Bronchial epithelial cell (primary cell): ENCODE results near the gene DMKN. TPM values are rescaled to one million over a fixed set of nuclear protein-coding genes. Genes with fewer than 3 reads are reported as not detected.

Experiments used
- DNase-seq: peaks from one replicate; pipeline ENCODE4 v3.0.0-alpha.2; 2010; ENCODE audit warnings: low read depth
- FAIRE-seq: peaks from 2 replicates; lab custom pipeline; 2011; peaks lifted over from hg19 to GRCh38; lab: Jason Lieb, UNC
- H3K27me3 ChIP-seq: 2 replicates; pipeline ENCODE4 v1.5.1; 2011; ENCODE audit warnings: low read length; ENCODE audit not compliant: control insufficient read depth, insufficient read depth
- H3K36me3 ChIP-seq: 2 replicates; pipeline ENCODE4 v1.5.1; 2011; ENCODE audit warnings: low read length; ENCODE audit not compliant: control insufficient read depth, insufficient read depth
- H3K4me3 ChIP-seq: 2 replicates; pipeline ENCODE4 v1.5.1; 2011; ENCODE audit warnings: mild to moderate bottlenecking, low read depth, low read length, control low read depth
- total RNA-seq: library from RNA; depleted of rRNA; stranded (reverse); fragments of >200 nt; gene quantifications from 2 replicates; pipeline ENCODE4 v1.2.1, GENCODE V29; 2014
- TF ChIP-seq, protein P1 (sequence below): IDR thresholded peaks from 2 replicates; pipeline ENCODE4 v1.5.1; 2011; ENCODE audit warnings: mild to moderate bottlenecking, moderate library complexity, low read length, control low read depth, inconsistent platforms; ENCODE audit not compliant: insufficient read depth, severe bottlenecking

The DMKN gene
- total RNA-seq, 1 donor from 2014 or later = 97.4 TPM

DNA sequence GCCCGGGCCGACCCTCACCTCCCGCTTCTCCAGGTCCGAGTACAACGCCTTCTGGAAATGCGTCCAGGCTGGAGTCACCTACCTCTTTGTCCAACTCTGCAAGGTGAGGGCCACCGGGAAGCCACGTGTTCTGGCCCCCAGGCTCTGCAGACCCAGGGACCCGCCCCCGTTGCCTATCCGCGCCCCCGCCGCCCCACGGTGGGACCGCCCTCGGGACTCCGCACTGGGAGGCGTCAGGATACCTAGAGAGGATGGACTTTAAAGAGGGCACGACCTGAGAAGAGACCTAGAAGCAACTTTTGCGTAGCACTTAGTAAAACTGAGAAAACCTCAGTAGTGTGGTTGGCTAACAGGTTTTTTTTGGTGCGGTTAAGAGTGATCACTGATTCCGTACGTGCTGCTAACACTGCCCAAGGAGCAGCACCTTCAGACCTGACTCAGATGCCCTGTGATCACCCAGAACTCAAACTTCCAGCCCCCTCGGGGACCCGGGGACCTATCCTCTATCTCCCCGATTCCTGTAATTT, 32.5 kb upstream of the DMKN start:
- TF ChIP-seq, protein P1, sequence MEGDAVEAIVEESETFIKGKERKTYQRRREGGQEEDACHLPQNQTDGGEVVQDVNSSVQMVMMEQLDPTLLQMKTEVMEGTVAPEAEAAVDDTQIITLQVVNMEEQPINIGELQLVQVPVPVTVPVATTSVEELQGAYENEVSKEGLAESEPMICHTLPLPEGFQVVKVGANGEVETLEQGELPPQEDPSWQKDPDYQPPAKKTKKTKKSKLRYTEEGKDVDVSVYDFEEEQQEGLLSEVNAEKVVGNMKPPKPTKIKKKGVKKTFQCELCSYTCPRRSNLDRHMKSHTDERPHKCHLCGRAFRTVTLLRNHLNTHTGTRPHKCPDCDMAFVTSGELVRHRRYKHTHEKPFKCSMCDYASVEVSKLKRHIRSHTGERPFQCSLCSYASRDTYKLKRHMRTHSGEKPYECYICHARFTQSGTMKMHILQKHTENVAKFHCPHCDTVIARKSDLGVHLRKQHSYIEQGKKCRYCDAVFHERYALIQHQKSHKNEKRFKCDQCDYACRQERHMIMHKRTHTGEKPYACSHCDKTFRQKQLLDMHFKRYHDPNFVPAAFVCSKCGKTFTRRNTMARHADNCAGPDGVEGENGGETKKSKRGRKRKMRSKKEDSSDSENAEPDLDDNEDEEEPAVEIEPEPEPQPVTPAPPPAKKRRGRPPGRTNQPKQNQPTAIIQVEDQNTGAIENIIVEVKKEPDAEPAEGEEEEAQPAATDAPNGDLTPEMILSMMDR = no peak
- Histone ChIP-seq H3K27me3 (no peaks in the 10 kb centered on the region), H3K4me3 (peak overlapping the region; percentile 72), H3K36me3 (peaks cover 6% of the 10 kb centered on the region)
- DNase-seq (no peak), FAIRE-seq (no peak)

DNA sequence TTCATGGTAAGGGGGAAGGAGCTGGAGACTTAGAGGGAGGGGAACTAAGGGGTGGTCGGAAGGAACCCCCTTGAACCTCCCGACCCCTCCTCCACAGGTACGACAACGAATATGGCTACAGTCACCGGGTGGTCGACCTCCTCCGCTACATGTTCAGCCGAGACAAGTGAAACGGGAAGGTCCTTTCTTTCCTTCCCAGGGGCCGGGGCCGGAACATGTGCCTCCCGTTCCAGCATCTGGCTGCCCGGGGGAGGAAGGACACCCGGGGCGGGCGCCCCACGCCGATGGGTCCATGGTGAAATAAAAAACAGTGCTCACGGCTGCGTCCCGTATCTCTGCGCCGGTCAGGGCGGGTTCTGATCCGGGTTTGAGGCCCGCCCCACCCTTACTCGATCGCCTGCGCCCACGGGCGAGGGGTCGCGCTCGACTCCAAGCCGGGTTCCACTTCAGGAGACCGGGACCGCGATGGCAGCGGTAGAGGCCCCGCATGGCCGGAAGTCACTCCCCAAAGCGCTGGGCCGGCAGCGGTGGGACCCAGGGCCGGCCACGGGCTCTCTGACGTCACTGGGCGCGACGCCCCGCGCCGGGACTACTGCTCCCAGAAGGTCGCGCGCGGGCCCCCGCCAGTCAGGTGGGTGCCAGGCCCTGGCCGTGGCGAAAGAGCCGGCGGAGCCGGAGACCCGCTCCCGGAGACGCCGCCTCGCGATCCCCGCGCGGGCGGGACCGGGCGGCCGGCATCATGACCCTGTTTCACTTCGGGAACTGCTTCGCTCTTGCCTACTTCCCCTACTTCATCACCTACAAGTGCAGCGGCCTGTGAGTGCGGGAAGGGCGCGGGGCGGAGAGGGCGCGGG, 31.8 kb upstream of the DMKN start, which contains the start of gene TMEM147:
Gene TMEM147 (plus strand): TSS at position 626 of the 854 bp plus-strand sequence. CDS start 114 bp downstream, at position 740.
- H3K36me3 ChIP-seq = peaks cover 9% of the 10 kb centered on the region
- DNase-seq = peak; percentile 58
- no peak for FAIRE-seq
- TF ChIP-seq, protein P1 = no peak
- H3K27me3 ChIP-seq = no peaks in the 10 kb centered on the region
- H3K4me3 ChIP-seq = peak within 1 kb of the TSS; percentile 72

DNA sequence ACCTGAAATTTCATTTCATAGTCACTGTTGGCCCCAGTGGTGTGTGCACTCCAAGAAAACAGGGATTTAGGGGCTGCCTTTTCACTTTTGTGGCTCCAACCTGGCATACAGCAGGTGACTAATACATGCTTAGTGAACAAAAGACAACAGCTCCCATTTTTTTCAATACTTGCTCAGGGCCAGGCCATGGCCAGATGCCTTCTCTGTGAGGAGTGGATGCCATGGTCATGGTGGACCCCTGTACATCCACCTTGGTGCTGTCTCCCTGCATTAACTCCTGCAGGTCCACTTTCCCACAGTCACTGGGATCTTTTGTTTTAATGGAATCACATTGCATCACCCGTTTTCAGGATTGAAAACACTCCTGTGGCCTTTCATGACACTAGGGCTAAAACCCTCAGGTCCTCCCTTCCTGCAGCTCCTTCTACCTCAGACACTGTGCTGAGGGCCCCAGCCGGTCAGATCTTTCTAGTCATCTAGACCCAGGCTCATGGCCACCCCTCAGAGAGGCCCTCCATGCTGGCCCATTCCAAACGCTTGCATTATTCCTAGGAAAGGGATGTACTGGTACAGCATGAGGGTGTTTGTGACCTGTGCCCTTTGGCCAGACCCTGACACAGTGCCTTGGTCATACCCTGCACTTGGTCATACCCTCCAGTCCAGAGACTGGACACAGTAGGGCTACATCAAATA, 30.8 kb upstream of the DMKN start:
- DNase-seq (no peak), FAIRE-seq (no peak)
- Histone ChIP-seq H3K27me3 (no peaks in the 10 kb centered on the region), H3K4me3 (peak overlapping the region; percentile 72), H3K36me3 (peaks cover 7% of the 10 kb centered on the region)
- TF ChIP-seq, protein P1 = no peak

DNA sequence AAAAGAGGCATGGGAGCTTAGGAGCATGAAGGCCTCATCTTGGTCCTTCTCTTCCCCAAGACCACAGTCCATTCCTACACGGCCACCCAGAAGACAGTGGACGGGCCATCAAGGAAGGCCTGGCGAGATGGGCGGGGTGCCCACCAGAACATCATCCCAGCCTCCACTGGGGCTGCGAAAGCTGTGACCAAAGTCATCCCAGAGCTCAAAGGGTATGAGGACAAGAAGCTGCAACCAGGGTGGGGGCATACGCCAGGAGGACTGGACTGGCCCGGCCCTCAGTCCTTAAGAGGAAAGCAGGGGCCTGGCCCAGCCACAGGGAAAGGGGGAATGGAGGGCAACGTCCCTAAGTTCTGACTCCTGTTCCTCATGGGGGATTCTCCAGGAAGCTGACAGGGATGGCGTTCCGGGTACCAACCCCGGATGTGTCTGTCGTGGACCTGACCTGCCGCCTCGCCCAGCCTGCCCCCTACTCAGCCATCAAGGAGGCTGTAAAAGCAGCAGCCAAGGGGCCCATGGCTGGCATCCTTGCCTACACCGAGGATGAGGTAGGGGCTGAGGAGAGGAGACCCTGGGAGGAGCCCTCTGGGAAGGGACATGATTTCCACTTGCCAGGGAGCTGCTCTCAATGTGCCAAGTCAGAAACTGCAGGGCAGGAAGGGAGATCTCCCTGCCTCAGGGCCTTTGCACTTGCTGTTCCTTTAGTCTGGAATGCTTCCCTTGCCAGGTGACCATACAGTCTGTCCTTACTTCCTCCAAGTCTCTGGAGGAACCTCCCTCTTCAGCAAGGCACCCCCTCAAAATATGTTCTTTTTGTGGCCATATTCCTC, 30.0 kb upstream of the DMKN start:
- Histone ChIP-seq H3K27me3 (no peaks in the 10 kb centered on the region), H3K4me3 (no peak overlapping the region), H3K36me3 (peaks cover 7% of the 10 kb centered on the region)
- no peak for FAIRE-seq
- no peak for DNase-seq
- TF ChIP-seq, protein P1 = no peak

DNA sequence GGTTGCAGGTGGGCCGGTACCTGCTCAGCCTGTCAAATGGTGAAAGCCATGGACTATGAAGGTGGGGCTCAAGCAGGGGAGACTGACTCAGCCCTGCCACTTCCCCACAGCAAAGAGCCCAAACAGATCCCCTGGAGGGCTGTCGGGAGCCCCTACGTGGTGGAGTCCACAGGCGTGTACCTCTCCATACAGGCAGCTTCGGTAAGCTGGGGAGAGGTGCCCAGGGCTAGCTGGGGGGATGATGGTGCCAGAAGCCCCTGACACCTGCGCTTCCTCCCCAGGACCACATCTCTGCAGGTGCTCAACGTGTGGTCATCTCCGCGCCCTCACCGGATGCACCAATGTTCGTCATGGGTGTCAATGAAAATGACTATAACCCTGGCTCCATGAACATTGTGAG, 28.8 kb upstream of the DMKN start:
- TF ChIP-seq, protein P1 = no peak
- Histone ChIP-seq H3K4me3 (no peak overlapping the region), H3K27me3 (no peaks in the 10 kb centered on the region), H3K36me3 (peaks cover 4% of the 10 kb centered on the region)
- DNase-seq (no peak), FAIRE-seq (no peak)
